ENCODE measurements around the gene WWOX.

DNA sequence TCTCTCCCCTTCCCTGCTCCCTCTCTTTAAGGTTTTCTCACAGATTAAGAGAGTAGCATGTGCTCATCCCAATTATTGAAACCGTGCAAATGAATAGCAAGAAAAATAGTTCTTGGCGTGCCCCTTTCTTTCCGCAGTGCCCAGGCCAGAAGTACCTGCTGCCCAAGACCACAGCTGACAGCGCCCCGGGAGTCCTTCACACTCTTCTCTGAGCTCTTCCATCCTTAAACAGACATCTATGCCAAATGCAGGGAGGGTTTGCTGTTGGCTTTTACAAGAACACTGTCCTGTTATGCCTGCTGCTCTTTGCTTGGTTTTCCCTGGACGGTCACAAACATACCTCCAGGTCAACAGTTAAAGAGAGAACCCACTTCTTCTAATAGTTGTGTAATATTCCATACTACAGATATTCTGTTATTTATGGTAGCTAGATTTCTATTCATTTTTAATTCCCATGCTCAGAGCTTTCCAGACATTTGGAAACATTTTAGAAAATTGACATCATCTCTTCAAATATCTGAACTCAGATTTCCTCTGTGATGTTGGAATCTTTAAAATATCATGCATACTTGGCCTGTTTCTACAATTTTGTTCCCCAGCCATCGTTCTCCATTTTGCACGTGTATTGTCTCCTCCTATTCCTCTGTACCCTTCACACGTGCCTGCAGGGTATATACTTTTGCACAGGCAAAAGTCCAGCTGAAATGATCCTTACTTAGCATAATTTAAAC lies 416.7 kb downstream of the WWOX start:
- TF ChIP-seq, protein P1, sequence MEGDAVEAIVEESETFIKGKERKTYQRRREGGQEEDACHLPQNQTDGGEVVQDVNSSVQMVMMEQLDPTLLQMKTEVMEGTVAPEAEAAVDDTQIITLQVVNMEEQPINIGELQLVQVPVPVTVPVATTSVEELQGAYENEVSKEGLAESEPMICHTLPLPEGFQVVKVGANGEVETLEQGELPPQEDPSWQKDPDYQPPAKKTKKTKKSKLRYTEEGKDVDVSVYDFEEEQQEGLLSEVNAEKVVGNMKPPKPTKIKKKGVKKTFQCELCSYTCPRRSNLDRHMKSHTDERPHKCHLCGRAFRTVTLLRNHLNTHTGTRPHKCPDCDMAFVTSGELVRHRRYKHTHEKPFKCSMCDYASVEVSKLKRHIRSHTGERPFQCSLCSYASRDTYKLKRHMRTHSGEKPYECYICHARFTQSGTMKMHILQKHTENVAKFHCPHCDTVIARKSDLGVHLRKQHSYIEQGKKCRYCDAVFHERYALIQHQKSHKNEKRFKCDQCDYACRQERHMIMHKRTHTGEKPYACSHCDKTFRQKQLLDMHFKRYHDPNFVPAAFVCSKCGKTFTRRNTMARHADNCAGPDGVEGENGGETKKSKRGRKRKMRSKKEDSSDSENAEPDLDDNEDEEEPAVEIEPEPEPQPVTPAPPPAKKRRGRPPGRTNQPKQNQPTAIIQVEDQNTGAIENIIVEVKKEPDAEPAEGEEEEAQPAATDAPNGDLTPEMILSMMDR (IDR thresholded peaks at IDR 0.05), result no peak
- TF ChIP-seq EP300 (IDR thresholded peaks at IDR 0.05), result no peak
- no peak for TF ChIP-seq POLR2AphosphoS5 (IDR thresholded peaks at IDR 0.05)
- TF ChIP-seq POLR2A (IDR thresholded peaks at IDR 0.05), result no peak
